ENCODE data around the gene SLC25A22.
A peak's percentile ranks its signal among the peaks of the same experiment; 100 is the strongest.

The SLC25A22 gene

DNA sequence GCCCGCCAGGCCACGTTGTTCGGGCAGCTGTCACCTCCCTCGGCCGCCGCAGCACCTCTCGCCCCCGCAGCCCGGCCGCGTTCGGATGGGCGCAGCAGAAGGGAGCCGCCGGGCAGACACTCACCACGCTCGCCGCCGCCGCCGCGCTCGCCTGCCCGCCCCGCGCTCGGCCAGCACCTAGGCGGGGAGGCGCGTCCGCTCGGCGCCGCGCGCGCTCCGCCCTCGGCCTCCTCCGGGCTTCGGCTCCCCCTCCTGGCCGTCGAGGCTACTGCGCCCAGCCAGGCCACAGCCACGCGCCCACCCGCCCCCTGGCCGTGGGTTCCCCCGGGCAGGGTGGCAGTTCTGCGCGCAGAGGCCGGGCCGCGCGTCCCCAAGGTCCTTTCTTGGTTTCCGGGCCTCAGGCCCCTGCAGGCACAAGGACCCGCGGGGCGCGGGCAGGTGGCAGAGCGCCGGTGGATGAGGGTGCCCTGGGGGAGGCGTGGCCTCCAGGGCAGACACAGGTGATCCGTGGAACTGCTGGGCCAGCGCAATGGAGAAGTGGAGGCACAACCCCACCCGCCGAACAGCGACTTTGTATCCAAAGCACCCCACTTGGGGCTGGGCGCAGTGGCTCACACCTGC is at the start of gene SLC25A22:
TSS of gene SLC25A22 (minus strand) at position 189 of the 621 bp plus-strand sequence. CDS start 3,275 bp downstream, outside the sequence.
- DNase-seq = peak; percentile 85

DNA sequence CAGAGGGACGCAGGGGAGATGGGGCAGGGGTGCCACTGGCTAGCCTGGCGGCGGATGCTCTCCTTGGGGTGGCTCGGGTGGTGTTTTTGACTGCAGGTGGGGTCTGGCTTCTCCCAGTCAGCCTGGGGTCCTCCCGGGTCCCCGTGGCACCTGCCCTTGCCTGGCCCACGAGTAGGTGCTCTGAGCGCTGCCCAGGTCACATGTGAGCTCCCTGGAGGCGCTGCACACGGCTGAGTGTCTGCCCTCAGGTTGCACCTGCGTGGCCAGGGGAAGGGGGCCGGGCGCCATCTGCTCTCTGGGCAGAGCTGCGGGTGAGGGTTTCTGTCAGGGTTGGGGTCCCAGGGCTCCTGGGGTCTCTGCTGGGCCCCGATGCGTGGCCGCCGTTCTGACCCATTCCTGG is 49.8 kb upstream of the SLC25A22 start:
- DNase-seq = no peak

DNA sequence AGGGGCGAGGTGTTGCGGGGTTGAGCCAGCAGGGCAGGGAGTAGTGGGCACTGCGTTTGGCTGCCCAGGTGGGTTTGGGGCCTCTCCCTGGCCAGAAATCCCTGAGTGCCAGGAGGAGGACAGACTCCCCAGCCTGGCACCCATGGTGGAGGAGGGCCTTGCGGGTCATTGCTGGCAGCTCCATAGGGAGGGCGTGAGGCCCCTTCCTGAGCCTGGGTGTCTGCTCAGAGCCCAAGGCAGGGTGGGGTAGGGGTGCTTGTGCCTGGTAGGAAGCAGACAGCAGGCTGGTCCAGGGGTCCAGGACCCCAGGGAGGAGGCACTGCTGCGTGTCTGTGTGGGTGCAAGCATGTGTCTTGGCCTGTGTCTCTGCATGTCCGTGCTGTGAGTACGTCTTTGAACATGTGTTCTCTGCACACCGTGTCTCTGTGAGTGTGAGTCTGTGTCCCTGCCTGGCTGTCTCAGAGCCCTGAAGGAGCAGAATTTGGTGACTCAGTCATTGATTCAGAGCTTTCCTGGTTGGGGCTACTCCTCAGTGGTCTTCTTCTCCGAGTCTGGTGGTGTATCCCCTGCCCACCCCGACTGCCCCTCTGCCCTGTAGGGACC is 48.5 kb upstream of the SLC25A22 start:
- no peak for DNase-seq

DNA sequence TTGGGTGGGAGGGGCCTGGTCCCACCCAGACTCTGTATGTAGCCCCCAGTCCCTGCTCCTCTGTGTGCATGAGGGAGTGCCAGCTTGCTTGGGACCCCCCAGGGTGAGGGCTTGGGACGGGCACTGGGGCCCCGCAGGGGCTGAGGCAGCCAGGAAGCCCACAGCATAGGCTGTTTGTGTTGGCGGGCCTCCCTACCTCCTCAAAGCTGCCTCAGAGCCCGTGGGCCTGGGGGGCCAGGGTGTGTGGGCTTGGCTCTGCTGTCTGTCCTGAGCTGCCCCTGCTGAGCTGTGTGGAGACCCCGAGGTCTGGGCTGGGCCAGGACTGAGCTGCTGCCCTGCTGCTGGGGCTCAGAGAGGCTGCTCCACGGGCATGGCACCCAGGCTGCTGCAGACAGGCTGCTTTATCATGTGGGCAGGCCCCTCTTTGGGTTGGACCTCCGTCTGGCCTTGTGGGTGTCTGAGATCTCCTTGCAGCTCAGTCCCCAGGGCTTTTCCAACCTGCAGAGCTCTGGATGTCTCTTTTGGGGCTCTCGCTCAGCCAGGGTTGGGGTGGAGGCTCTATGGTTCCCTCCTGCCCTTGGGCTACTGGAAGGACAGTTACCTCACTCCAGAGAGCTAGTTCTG is 47.9 kb upstream of the SLC25A22 start:
- no peak for DNase-seq

DNA sequence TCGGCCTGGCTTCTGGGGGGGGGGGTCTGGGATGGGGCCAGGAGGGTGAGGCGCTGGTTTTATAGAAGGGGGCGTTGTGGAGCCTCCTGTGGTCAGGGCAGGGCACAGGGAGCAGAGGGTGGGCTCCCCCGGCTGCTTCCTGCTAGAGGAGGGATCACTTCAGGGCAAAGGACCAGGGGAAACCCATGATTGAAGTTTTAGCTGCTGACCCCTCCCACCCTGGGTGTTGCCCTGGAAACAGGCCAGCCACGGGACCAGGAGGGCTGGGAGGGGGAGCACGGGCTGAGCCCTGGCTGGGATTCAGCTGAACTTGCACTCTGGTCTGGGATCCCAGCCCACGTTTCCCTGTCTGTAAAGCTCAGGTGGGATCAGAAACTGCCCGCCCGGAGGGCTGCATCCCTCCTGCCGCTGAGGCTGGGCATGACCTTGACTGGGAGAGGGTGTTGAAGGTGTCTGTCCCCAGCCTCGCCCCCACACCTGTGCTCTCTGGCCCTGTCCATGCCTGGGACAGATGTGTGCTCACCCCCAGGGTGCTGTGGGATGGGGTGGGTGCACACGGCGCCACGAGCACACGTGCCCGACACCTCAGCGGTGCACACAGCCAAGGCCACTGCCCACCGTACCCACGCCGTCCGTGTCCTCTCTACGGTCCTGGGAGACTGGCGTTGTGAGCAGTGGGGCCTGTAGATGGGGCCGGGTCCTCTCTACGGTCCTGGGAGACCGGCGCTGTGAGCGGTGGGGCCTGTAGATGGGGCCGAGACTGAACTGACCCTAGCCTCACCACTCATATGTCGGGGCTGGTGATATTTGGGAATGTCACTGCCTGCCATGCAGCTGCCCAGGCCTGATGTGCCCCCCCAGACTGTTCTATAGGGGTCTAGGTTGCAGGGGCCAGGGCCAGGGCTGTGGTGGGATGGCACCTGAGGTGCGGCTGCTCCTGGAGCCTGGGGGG is 46.9 kb upstream of the SLC25A22 start:
- DNase-seq = peak; percentile 37

DNA sequence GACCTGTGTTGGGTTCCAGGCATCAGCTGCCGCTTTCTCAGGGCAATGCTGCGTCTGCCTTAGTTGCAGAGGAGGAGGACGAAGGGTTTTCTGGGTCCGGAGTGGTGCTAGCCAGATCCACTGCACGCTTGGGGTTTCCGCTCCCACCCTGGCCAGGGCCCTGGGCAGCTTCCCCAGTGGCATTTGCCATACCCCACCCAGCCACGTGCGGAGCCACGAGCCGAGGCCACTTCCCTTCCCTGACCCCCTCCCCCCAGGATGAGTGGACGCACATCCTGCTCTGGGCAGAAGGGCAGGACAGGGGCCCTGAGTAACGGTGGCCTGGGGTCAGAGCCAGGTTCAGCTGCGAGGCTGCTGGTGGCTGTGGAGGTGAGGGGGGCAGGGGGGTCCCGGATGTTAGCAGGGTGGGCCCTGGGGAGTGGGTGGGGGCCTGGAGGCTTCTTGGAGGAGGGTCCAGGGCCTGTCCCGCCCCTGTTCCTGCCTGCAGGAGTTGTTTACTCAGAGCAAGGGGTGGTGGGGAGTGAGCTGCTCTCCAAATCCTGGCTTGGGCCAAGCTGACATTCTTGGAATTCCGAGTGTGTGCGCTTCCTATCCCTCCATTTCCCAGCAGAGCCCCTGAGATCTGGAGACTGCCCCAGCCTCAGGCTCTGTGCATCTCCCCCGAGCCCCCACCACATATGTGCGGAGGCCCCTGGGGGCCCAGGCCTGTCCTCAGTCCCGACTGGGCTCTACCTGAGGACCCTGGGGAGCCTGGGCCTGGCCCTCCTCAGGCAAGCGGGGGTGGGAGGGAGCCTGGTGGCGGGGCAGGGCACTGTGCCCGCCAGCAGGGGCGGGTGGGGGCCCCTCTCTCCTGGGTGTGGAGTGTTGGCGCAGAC is 46.0 kb upstream of the SLC25A22 start:
- no peak for DNase-seq

DNA sequence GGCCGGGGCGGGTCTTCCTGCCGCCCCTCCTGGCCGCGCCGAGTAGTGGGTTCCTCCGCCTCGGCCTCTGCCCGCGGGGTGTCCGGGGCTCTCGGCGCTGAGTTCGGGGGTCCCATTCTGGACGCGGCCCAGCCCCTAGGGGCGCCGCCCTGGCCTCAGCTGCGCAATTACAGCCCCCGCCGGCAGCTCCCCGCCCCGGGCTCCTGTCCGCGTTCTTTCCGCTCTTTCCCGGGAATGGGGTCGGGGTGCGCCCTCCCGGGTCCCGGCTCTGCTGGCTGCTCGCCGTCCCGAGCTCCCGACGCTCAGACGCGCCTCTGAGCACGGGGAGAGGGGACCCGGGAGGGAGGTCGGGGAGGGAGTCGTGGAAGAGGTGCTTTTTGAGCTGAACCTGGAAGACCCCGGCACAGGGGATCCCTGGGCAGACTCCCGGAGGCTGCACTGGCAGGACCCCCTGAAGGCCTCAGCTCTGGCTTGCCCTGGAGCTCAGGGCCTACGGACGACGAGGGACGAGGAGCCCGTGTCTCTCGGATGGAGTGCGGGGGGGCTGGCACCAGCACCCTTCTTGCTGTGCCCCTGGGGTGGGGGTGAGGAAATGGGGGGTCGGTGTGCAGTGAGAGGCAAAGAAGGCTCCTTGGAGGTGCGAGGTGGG is 45.1 kb upstream of the SLC25A22 start:
- DNase-seq = no peak

DNA sequence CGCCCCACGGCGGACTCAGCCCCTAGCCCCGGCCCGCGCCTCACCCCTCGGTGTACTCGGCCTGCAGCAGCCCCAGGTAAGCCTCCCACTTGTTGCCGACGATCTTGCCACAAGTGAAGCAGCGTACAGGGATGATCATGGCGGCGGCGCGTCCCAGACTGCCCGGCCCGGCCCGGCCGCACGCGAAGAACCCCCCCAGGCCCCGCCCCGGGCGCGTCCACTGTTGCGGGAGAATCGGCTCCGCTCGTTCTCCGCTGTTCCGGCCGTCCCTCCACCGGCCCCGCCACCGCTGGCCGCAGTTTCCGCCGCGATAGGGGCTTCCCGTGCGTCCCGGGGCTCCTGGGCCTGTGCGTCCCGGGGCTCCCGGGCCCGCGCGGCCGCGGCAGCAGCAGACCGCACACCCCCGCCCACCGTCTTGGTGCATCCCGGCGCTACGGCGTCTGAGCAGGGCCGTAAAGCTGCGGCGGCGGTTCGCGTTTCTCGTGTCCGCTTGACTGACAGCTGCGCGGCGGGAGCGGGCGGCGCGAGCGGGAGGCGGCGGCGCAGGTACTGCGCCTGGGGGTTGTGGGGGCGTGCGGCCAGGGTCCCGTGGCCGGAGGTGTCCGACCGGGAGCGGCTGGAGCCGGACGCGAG is 44.4 kb upstream of the SLC25A22 start, which contains the start of the genes POLR2L and TSPAN4:
TSS of gene POLR2L (minus strand) at position 160 of the 633 bp plus-strand sequence. CDS start at position 139, 21 bp downstream.
TSS of gene TSPAN4 (plus strand) at position 483 of the 633 bp plus-strand sequence. CDS start 7,453 bp downstream, outside the sequence.
- peak; percentile 90 for DNase-seq

DNA sequence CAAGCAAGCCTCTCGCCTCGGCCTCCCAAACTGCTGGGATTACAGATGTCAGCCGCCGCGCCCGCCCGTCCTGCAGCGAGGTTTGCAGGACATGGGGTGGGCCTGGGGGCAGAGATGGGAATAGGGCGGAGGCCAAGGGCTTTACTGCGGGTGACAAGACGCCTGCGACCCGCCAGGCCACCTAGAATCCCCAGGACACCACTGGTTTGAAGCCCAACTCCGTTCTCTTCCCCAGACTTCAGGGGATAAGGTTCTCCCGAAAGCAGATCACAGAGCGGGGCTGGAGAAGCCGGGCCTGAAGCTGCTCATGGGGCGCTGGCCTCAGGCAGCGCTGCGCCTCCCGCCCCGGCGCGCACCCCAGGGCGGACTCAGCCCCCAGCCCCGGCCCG is 43.9 kb upstream of the SLC25A22 start:
- DNase-seq = no peak

DNA sequence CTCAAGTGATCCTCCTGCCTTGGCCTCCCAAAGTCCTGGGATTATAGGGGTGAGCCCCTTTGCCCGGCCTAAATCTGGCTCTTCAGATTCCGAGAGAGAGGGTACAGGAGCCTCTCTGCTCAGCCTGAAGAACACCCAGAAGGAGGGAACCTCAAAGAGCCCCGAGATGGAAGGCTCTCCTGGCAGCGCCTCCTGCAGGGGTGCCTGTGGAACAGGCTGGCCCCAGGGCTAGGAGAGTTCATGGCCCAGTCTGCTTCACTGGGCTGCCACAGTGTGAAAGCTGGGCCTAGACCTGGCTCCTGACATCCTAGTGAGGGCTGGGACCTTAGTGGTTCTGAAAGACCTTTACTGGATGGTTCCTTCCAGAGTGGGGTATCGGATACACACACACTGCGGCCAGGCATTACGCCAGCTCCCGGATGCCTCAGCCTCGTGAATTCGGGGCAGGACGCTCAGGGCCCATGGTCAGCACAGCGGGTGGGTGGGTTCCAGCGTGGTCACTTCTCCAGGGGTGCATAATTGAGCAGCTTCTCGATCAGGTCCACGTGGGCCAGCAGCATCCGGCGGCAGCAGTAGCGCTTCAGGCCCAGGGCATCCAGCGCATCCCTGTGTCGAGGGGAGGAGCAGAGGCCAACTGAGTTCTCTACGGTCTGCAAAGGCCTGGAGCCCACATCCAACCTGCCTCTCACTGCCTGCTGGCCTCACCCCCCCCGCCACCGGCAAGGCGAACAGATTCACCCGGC is 42.0 kb upstream of the SLC25A22 start:
- no peak for DNase-seq

DNA sequence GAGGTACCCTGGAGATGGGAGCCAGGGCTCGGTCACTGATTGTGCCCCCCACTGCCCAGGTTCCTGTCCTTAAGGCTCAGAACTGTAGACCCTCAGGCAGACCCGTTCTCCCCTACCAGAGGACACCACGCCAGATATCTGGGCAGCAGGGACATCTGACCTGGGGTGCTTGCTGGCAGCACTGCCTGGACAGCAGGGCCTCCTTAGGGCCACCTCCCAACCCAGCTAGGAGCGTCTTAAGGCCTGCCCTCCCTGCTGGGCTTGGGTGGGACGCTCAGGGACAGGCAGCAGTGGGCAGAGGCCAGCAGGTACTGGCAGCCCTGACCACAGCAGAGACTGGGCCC is 41.2 kb upstream of the SLC25A22 start:
- no peak for DNase-seq

DNA sequence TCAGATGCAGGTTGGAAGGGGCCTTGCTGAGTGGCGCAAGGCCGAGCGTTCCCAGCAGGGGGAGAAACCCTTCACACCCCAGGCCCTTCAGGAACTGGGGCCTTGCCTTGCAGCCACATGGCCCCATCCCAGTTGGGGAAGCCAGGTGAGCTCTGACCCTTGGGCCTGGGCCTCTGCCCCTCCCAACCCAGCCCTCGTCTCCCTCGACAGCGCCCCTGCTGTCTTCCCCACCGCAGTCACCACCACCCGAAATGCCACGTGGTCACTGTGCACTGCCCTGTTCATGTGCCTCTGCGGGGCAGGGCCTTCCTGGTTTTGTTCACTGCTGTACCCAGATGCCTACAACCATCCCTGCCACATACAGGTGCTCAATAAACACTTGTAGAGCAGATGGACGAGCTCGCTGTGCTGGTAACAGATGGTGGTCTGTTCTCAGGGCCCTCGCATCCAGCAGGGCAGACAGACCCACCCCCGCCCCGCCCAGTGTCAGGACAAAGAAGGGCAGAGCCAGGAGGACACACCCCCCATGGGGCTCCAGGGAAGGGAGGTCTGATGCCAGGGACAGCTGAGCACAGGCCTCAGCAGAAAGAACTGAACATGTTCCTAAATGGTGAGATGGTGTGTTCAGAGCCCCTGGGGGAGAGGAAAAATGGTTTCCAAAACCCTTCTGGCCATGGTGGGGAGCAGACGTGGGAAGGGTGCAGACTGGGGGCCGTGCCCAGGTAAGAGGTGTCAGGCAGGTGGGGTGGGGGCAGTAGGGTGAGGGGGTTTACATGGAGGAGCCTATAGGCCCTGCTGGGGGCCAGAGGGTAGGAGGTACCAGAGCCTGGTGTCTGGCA is 40.6 kb upstream of the SLC25A22 start:
- no peak for DNase-seq

DNA sequence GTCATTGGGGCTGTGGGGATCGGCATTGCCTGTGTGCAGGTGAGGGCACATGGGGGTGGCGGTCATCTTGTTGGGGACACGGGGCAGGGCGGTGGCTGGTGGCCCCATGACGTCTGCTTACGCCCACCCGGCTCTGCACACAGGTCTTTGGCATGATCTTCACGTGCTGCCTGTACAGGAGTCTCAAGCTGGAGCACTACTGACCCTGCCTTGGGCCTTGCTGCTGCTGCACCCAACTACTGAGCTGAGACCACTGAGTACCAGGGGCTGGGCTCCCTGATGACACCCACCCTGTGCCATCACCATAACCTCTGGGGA is 39.9 kb upstream of the SLC25A22 start:
- no peak for DNase-seq

DNA sequence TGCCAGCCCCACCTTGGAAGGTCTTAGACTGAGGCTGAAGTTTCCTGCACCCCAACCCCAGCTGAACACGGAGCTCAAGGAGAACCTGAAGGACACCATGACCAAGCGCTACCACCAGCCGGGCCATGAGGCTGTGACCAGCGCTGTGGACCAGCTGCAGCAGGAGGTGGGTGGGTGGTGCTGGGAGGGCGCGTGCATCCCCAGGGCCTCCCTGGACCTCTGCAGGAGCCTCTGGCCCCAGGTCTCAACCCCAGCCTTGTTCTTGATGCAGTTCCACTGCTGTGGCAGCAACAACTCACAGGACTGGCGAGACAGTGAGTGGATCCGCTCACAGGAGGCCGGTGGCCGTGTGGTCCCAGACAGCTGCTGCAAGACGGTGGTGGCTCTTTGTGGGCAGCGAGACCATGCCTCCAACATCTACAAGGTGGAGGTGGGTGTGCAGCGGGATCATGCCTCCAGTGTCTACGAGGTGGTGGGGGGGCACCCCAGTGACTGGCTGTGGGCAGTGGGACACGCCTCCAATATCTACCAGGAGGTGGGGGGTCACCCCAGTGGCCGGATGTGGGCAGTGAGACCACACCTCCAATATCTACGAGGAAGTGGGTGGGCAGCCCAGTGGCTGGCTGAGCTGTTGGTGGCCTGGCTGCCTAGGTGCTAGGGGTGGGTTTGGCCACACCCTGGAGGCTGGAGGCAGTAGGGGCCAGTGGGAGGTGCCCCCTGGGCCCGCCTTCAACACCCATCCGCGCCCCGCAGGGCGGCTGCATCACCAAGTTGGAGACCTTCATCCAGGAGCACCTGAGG is 39.3 kb upstream of the SLC25A22 start:
- no peak for DNase-seq

DNA sequence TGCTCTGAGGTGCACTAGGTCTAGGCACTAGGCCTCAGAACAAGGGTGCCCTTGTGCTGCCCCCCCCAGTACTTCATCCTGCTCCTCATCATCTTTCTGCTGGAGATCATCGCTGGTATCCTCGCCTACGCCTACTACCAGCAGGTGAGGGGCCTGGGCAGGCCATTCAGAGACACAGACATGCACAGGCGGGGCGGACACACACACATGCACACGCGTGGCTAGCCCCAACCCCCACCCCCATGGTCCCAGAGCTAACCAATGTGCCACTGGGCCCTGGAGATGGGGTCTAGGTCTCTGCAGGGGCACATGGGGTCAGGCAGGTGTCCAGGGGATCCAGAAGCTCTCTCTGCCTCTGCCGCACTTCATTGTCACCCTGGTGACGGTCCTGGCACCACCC is 38.6 kb upstream of the SLC25A22 start:
- DNase-seq = no peak

DNA sequence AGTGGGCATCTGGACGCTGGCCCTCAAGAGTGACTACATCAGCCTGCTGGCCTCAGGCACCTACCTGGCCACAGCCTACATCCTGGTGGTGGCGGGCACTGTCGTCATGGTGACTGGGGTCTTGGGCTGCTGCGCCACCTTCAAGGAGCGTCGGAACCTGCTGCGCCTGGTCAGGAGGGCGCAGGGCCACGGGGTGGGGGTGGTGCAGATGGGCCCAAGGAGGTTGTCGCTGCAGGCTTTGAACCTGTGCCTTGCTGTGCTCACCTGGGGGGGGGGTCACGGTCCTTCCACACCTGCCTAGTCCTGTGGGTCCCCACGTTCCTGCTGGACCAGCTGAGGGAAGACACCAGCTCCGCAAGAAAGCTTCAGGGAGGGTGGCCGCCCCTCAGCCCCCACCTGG is 38.2 kb upstream of the SLC25A22 start:
- no peak for DNase-seq

DNA sequence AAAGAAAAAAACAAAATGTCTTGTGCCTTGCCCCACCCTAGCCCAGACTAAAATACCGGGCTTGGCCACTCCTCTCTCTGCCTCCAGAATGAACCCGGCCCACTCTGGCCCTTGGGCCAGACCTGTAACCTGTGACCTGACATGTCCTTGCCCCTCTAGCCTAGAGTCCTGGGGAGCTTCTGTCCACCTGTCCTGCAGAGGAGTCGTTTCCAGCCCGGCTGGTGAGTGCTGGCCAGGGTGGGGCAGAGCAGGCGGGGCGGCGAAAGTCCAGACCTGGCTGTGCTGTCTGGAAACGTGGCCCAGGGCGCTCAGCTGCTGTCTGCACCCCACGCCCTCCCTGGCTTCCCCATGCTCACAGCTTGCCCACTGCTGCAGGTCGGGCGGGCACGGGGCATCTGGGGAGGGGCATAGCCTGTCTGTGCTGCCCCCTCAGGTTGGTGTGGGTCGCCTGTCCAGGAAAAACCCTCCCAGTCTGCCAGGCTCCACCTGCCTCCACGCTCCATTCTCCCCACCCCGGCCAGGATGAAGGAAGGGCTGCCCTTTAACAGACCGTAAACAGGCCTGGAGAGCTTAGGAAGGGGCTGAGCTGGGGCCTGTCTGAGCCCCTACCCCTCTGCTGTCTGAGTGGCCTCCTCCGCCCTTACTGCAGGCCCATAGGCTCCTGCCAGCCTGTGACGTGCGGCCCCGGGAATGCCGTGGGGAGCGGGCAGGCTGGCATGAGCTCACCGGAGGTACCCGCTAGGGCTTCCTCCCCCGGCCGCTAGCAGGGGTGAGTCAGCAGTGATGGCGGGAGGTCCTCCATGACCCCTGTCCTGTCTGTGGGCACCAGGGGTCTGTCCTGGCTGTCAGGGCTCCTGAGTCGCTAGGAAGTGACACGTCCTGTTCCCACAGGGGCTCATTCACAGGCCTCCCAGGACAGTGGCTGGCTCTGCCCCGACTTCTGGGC is 36.6 kb upstream of the SLC25A22 start:
- DNase-seq = no peak
